Thyroid gland (tissue), 4 donors: ENCODE results near the gene PGLYRP2. TPM values are rescaled to one million over a fixed set of nuclear protein-coding genes. Genes with fewer than 3 reads are reported as not detected.

ENCODE experiments used
- DNase-seq, 2 donors: peaks; one replicate each; pipeline ENCODE4 v3.0.0-alpha.2; 2019
- H3K27ac ChIP-seq, 3 donors: fragments of 200-600 bp; sonication (generic); 1 replicate in 2 of 3; 2 replicates in 1 of 3; pipeline ENCODE4 v1.5.1; 2016 to 2019; ENCODE audit warnings: mild to moderate bottlenecking in 1 of 3, moderate library complexity in 1 of 3
- H3K27me3 ChIP-seq: fragments of 200-600 bp; sonication (generic); one replicate; pipeline ENCODE4 v1.5.1; 2019
- H3K36me3 ChIP-seq, 2 donors: fragments of 200-600 bp; sonication (generic); one replicate each; pipeline ENCODE4 v1.5.1; 2016 to 2019
- H3K4me1 ChIP-seq, 2 donors: fragments of 200-600 bp; sonication (generic); one replicate each; pipeline ENCODE4 v1.5.1; 2017 to 2019
- H3K4me3 ChIP-seq, 3 donors: fragments of 200-600 bp; sonication (generic); replicated peaks in 1 of 3; 1 replicate in 2 of 3; 2 replicates in 1 of 3; pipeline ENCODE4 v1.5.1; 2016; ENCODE audit warnings: mild to moderate bottlenecking in 1 of 3
- H3K9me3 ChIP-seq: fragments of 200-600 bp; sonication (generic); one replicate; pipeline ENCODE4 v1.5.1; 2017
- CTCF ChIP-seq, 6 experiments: fragments of 200-600 bp in 3 of 6; fragments of 450-650 bp in 3 of 6; sonication (generic) in 3 of 6; IDR thresholded peaks; one replicate each; pipeline ENCODE4 v1.5.1; 2016 to 2019; ENCODE audit warnings: antibody characterized with exemption in 6 of 6, mild to moderate bottlenecking in 2 of 6, inconsistent platforms in 1 of 6, moderate library complexity in 1 of 6
- POLR2A ChIP-seq, 2 donors: fragments of 450-650 bp; IDR thresholded peaks; one replicate each; pipeline ENCODE4 v1.6.1; 2017; ENCODE audit warnings: antibody characterized with exemption in 2 of 2, mild to moderate bottlenecking in 2 of 2, moderate library complexity in 1 of 2
- WGBS, 2 donors: methylation state at CpG; one replicate each; pipeline ENCODE4 v1.1.5; 2017; 5-methylcytosine and 5-hydroxymethylcytosine counted together
- intact Hi-C: fragments of 100-400 bp; cut with DNase I; formaldehyde crosslinking; loops from one replicate; pipeline ENCODE4 v1.15.1; 2023
- total RNA-seq, 4 donors: library from RNA; depleted of rRNA; stranded (reverse); fragments of >200 nt; gene quantifications; one replicate each; pipeline ENCODE4 v1.2.3, GENCODE V29; 2016

Gene PGLYRP2
- total RNA-seq, 4 donors from 2014 or later, result not detected

- intact Hi-C loops, result no loop called here
- 22 to 33% methylated on average over 22 to 54 of the region's 86 CpGs for WGBS, 2 donors
- no peak overlapping the region for H3K4me3 ChIP-seq
- TF ChIP-seq POLR2A (IDR thresholded peaks at IDR 0.05) (no peak), CTCF (IDR thresholded peaks at IDR 0.05) (no peak)
- H3K27me3 ChIP-seq, result peaks cover 9% of the 10 kb centered on the region
- DNase-seq, result no peak
- no peaks in the 10 kb centered on the region for H3K36me3 ChIP-seq
- no peaks in the 10 kb centered on the region for H3K9me3 ChIP-seq
- no peak overlapping the region for H3K27ac ChIP-seq
- peaks cover 9 to 28% of the 10 kb centered on the region in 2 donors for H3K4me1 ChIP-seq
Measured at GRCh38 chr19:15456871-15457700, 22.2 kb downstream of the PGLYRP2 start.

- H3K4me1 ChIP-seq, result peaks cover 9 to 28% of the 10 kb centered on the region in 2 donors
- 24 to 36% methylated on average over 8 of the region's 14 CpGs for WGBS, 2 donors
- no peaks in the 10 kb centered on the region for H3K36me3 ChIP-seq
- DNase-seq, result no peak
- intact Hi-C loops, result no loop called here
- H3K27ac ChIP-seq, result no peak overlapping the region
- TF ChIP-seq POLR2A (IDR thresholded peaks at IDR 0.05), result no peak
- TF ChIP-seq CTCF (IDR thresholded peaks at IDR 0.05), result no peak
- no peak overlapping the region for H3K4me3 ChIP-seq
- H3K9me3 ChIP-seq, result no peaks in the 10 kb centered on the region
- peaks cover 9% of the 10 kb centered on the region for H3K27me3 ChIP-seq
Measured at GRCh38 chr19:15456441-15456840, 22.9 kb downstream of the PGLYRP2 start.

GRCh38 chr19:15455996-15456395, 23.3 kb downstream of the PGLYRP2 start:
- H3K36me3 ChIP-seq, result no peaks in the 10 kb centered on the region
- no peaks in the 10 kb centered on the region for H3K9me3 ChIP-seq
- H3K27ac ChIP-seq, result no peak overlapping the region
- H3K27me3 ChIP-seq, result peaks cover 9% of the 10 kb centered on the region
- no peak overlapping the region for H3K4me3 ChIP-seq
- WGBS, 2 donors, result 87 to 91% methylated on average over 8 to 9 of the region's 9 CpGs
- no peak for TF ChIP-seq CTCF (IDR thresholded peaks at IDR 0.05)
- intact Hi-C loops, result no loop called here
- no peak for DNase-seq
- peaks cover 9 to 28% of the 10 kb centered on the region in 2 donors for H3K4me1 ChIP-seq

GRCh38 chr19:15453906-15454860, 25.1 kb downstream of the PGLYRP2 start:
- TF ChIP-seq POLR2A (IDR thresholded peaks at IDR 0.05), result no peak
- TF ChIP-seq CTCF (IDR thresholded peaks at IDR 0.05), result peak in 1 of 6 experiments; percentile 18
- Histone ChIP-seq H3K36me3 (no peaks in the 10 kb centered on the region), H3K4me3 (no peak overlapping the region), H3K9me3 (no peaks in the 10 kb centered on the region), H3K27ac (no peak overlapping the region), H3K4me1 (peaks cover 11 to 30% of the 10 kb centered on the region in 2 donors), H3K27me3 (peaks cover 9% of the 10 kb centered on the region)
- intact Hi-C loops, result no loop called here
- WGBS, 2 donors, result 75 to 89% methylated on average over 6 to 7 of the region's 17 CpGs
- DNase-seq, result peak; percentile 34 to 52
